HFFc6 (cell line): Measurements from ENCODE around the gene METTL23. TPM values are rescaled to one million over a fixed set of nuclear protein-coding genes. Genes with fewer than 3 reads are reported as not detected.
"Not testable (repeated sequence)": the region's sequence is repeated elsewhere in the genome, so short reads cannot be mapped to it uniquely, and the experiment has no call there.

Experiments used
- DNase-seq: peaks from one replicate; pipeline ENCODE4 v3.0.0-alpha.2; 2018
- H3K27ac Mint-ChIP-seq: 2 replicates; pipeline ENCODE4 v1.8.0; 2020; ENCODE audit warnings: mild to moderate bottlenecking, mixed read lengths
- H3K27me3 Mint-ChIP-seq: 2 replicates; pipeline ENCODE4 v1.8.0; 2021; ENCODE audit warnings: mild to moderate bottlenecking, moderate library complexity, mixed read lengths; ENCODE audit not compliant: insufficient read depth
- H3K36me3 Mint-ChIP-seq: 2 replicates; pipeline ENCODE4 v1.8.0; 2021; ENCODE audit warnings: low read depth, mixed read lengths
- H3K4me1 Mint-ChIP-seq: 2 replicates; pipeline ENCODE4 v1.8.0; 2020; ENCODE audit warnings: low read depth, mixed read lengths
- H3K4me3 Mint-ChIP-seq: 2 replicates; pipeline ENCODE4 v1.8.0; 2020; ENCODE audit warnings: mild to moderate bottlenecking, moderate library complexity, mixed read lengths
- H3K9me3 Mint-ChIP-seq: 2 replicates; pipeline ENCODE4 v1.8.0; 2020; ENCODE audit warnings: mild to moderate bottlenecking, mixed read lengths
- CTCF ChIP-seq: fragments of 200-600 bp; sonication (generic); IDR thresholded peaks from 2 replicates; pipeline ENCODE4 v1.5.0; 2021; ENCODE audit warnings: antibody characterized with exemption, mild to moderate bottlenecking
- total RNA-seq, 6 experiments: library from RNA; stranded (reverse); fragmentation: NEBNext Ultra II Directional; extraction: Animal tissue kit (Norgen Biotek cat#: 25700); gene quantifications; 2 replicates in 1 of 6; 3 replicates in 5 of 6; pipeline ENCODE4 v1.2.3, GENCODE V29; 2021

Gene METTL23
- total RNA-seq, 6 experiments from 2014 or later, result 30.1 to 32.8 (median 31.1) TPM

DNA sequence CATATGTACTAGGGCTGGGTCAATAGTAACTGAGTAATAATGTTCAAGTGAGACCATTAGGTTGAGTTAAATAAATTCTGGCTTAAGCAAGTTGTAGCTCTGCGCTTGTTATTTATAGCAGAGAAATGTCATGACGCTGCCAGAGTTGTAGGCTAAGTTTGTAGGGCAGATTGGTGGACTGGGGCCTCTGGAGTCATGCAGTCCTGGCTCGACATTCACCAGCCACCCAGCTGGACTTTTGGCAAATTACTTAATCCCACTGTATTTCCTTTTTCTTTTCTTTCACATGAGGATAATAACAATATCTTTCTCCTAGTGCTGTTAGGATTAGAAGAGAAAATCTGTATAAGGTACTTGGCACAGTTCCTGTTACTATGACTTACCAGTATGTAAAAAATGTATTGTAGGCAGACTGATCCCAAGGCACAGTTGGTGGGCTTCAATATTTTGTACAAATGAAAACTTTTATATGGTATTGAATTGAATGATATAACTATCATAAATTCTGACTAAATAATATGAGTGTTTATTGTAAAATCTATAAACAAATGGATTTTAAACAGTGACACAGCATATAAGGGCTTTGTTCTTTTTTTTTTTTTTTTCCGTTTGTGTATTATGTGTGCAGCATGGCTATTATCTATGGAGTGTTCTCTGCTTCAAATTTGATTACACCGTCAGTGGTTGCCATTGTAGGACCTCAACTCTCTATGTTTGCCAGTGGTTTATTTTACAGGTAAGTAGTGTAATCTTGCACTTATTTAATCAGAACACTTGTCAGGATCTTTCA, 13.9 kb downstream of the METTL23 start:
- H3K27ac Mint-ChIP-seq, result no peak overlapping the region
- no peak for TF ChIP-seq CTCF
- peaks cover 4% of the 10 kb centered on the region; the same call in 1 of the 2 replicates for H3K9me3 Mint-ChIP-seq
- H3K27me3 Mint-ChIP-seq, result peaks cover 11% of the 10 kb centered on the region
- H3K4me3 Mint-ChIP-seq, result no peak overlapping the region
- no peak for DNase-seq
- peaks cover 23% of the 10 kb centered on the region for H3K4me1 Mint-ChIP-seq
- peaks cover 31% of the 10 kb centered on the region for H3K36me3 Mint-ChIP-seq

DNA sequence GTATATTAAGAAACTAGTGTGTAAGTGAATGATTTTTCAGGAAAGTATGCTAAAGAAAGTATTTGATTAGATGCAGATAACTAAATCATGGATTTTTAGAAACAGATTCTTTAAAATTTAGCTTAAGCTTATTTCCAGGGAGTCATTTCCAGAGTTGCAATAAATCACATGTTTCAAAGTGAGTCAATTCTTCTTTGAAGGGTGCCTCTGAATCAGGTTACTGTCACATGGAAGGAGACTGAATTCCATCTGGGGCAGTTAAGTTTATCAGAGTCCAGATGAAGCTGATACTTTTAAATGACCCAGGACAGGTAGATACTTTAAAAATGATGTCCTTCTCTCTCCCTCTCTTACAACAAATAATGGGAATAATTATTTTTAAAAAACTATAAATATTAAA, 16.3 kb downstream of the METTL23 start:
- Mint-ChIP-seq H3K27ac (no peak overlapping the region), H3K9me3 (peaks cover 8% of the 10 kb centered on the region; the same call in 1 of the 2 replicates), H3K27me3 (no peaks in the 10 kb centered on the region), H3K36me3 (peaks cover 36% of the 10 kb centered on the region), H3K4me3 (no peak overlapping the region), H3K4me1 (peaks cover 30% of the 10 kb centered on the region)
- no peak for DNase-seq
- no peak for TF ChIP-seq CTCF

GRCh38 chr17:76744747-76745146, 18.1 kb downstream of the METTL23 start:
- no peak for DNase-seq
- Mint-ChIP-seq H3K27me3 (peaks cover under 1% of the 10 kb centered on the region; the same call in 1 of the 2 replicates), H3K27ac (no peak overlapping the region), H3K36me3 (peaks cover 36% of the 10 kb centered on the region), H3K4me1 (peaks cover 19% of the 10 kb centered on the region), H3K4me3 (no peak overlapping the region), H3K9me3 (peaks cover 8% of the 10 kb centered on the region; the same call in 1 of the 2 replicates)
- no peak for TF ChIP-seq CTCF

- H3K4me3 Mint-ChIP-seq, H3K9me3 Mint-ChIP-seq, H3K27me3 Mint-ChIP-seq, H3K27ac Mint-ChIP-seq: not testable (repeated sequence)
- Mint-ChIP-seq H3K36me3 (peaks cover 36% of the 10 kb centered on the region), H3K4me1 (peaks cover 10% of the 10 kb centered on the region)
- peak; percentile 23 for DNase-seq
Measured at GRCh38 chr17:76745785-76746184, 19.1 kb downstream of the METTL23 start.

DNA sequence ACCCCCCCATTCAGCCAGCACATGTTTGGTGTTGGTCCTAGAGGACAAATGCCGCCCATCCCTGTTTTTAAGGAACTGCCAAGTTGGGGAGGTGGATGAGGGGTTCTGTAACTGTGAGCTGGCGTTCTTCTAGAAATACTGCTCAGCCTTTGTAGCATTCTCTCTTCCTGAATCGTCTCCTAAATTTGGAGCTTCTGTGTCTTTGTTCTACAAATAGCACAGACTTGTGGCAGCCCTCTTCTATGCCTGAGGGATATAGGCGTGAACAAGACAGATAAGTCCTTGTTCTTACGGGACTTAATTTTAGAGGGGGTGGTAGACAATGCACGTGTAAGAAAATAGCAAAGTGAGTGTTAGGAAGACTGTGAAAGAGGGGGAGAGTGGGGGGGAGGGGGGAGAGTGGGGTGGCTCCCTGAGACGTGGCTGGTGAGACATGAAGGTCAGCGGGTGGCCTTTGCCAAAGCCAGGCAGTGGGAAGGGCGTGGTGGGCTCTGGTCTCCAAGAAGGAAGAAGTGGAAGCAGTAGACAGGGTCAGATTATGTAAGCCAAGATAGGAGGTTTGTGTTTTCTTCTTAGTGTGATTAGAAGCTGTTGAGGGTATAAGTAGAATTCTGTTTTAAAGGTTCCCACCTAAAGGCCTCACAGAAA, 21.2 kb downstream of the METTL23 start:
- no peak for DNase-seq
- peaks cover 2% of the 10 kb centered on the region; the same call in 1 of the 2 replicates for H3K27me3 Mint-ChIP-seq
- H3K36me3 Mint-ChIP-seq, result peaks cover 35% of the 10 kb centered on the region
- no peak for TF ChIP-seq CTCF
- peaks cover 7% of the 10 kb centered on the region for H3K4me1 Mint-ChIP-seq
- peaks cover 8% of the 10 kb centered on the region; the same call in 1 of the 2 replicates for H3K9me3 Mint-ChIP-seq
- no peak overlapping the region for H3K27ac Mint-ChIP-seq
- H3K4me3 Mint-ChIP-seq, result no peak overlapping the region

DNA sequence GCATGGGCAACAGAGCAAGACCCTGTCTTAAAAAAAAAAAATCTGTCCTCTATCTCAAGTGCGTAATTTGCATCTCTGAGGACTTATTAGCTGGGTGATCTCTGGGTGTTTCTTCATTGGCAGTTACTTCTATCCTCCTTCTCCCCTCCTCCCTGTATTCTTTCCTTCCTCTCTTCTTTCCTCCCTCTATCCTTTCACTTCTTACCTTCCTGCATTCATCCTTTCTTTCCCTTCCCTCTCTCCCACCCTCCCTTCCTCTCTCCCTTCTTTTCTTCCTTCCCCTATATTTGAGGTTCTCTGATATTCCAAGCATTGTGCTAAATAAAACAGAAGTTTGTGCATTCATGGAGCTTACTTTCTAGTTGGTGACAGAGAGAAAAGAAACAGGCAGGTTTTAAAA, 22.0 kb downstream of the METTL23 start:
- peaks cover 7% of the 10 kb centered on the region for H3K4me1 Mint-ChIP-seq
- H3K36me3 Mint-ChIP-seq, result peaks cover 35% of the 10 kb centered on the region
- H3K4me3 Mint-ChIP-seq, result no peak overlapping the region

More for the DNA sequence above, 22.0 kb downstream of the METTL23 start:
- no peak for TF ChIP-seq CTCF
- peaks cover 2% of the 10 kb centered on the region; the same call in 1 of the 2 replicates for H3K27me3 Mint-ChIP-seq
- DNase-seq, result no peak
- peaks cover 8% of the 10 kb centered on the region; the same call in 1 of the 2 replicates for H3K9me3 Mint-ChIP-seq
- no peak overlapping the region for H3K27ac Mint-ChIP-seq
